H1 (cell line): ENCODE data around the gene RAD51B. TPM values are rescaled to one million over a fixed set of nuclear protein-coding genes. Genes with fewer than 3 reads are reported as not detected.

Experiments used
- CTCF ChIA-PET: fragments of 300-600 bp; sonication (Branson Sonifier 250); formaldehyde crosslinking; loops from one replicate; lab custom pipeline; 2021; ENCODE audit not compliant: partially characterized antibody; lab: Charles Lee
- POLR2A ChIA-PET: fragments of 300-600 bp; sonication (Branson Sonifier 250); formaldehyde crosslinking; loops from one replicate; lab custom pipeline; 2021; ENCODE audit warnings: inconsistent platforms; ENCODE audit not compliant: partially characterized antibody; lab: Charles Lee
- DNase-seq, 2 experiments: peaks; one replicate each; pipeline versions ENCODE4 v3.0.0 to v3.0.0-alpha.2; 2010 to 2022; ENCODE audit warnings: low spot score in 2 of 2, low read depth in 1 of 2, mixed read lengths in 1 of 2
- FAIRE-seq: peaks from 2 replicates; lab custom pipeline; 2011; peaks lifted over from hg19 to GRCh38; lab: Jason Lieb, UNC
- H2AFZ ChIP-seq: 2 replicates; pipeline ENCODE4 v1.8.1; 2012; ENCODE audit warnings: low read length, inconsistent platforms
- H2AK5ac ChIP-seq: 2 replicates; pipeline ENCODE4 v1.6.1; 2013; ENCODE audit warnings: low read depth, low read length
- H2BK120ac ChIP-seq: replicated peaks from 2 replicates; pipeline ENCODE3; 2013; ENCODE audit warnings: low read depth, low read length, inconsistent platforms
- H2BK12ac ChIP-seq: 2 replicates; pipeline ENCODE4 v1.6.1; 2013; ENCODE audit warnings: low read depth, low read length
- H2BK15ac ChIP-seq: 2 replicates; pipeline ENCODE4 v1.6.1; 2013; ENCODE audit warnings: low read length
- H2BK20ac ChIP-seq: 2 replicates; pipeline ENCODE4 v1.6.1; 2013; ENCODE audit warnings: low read length
- H2BK5ac ChIP-seq: 2 replicates; pipeline ENCODE4 v1.6.1; 2013; ENCODE audit warnings: low read depth, low read length
- H3K14ac ChIP-seq: 2 replicates; pipeline ENCODE4 v1.6.1; 2013; ENCODE audit warnings: inconsistent platforms; ENCODE audit not compliant: insufficient read length
- H3K18ac ChIP-seq: 2 replicates; pipeline ENCODE4 v1.6.1; 2013; ENCODE audit warnings: low read length; ENCODE audit errors: extremely low read depth
- H3K23ac ChIP-seq: 2 replicates; pipeline ENCODE4 v1.6.1; 2013; ENCODE audit warnings: inconsistent platforms; ENCODE audit not compliant: insufficient read length
- H3K23me2 ChIP-seq: 2 replicates; pipeline ENCODE4 v1.6.1; 2013; ENCODE audit warnings: low read depth, low read length
- H3K27ac ChIP-seq: 2 replicates; pipeline ENCODE4 v1.6.1; 2011; ENCODE audit warnings: low read depth, low read length, inconsistent platforms
- H3K27me3 ChIP-seq, 4 experiments: replicated peaks in 1 of 4; 1 replicate in 1 of 4; 2 replicates in 3 of 4; pipeline versions ENCODE4 v1.6.1 to v1.8.1; 2011 to 2013; ENCODE audit warnings: low read length in 3 of 4, mild to moderate bottlenecking in 3 of 4, inconsistent platforms in 2 of 4, mixed read lengths in 2 of 4, moderate library complexity in 1 of 4; ENCODE audit not compliant: control insufficient read depth in 3 of 4, insufficient read depth in 3 of 4; ENCODE audit errors: extremely low read depth in 1 of 4
- H3K36me3 ChIP-seq, 4 experiments: 2 replicates each; pipeline versions ENCODE4 v1.6.1 to v1.8.1; 2011 to 2013; ENCODE audit warnings: mild to moderate bottlenecking in 4 of 4, low read length in 3 of 4, moderate library complexity in 2 of 4, control low read depth in 1 of 4, inconsistent platforms in 1 of 4; ENCODE audit not compliant: insufficient read depth in 4 of 4, control insufficient read depth in 2 of 4
- H3K4ac ChIP-seq: replicated peaks from 2 replicates; pipeline ENCODE3; 2013; ENCODE audit warnings: low read length, low read depth, mixed read lengths, inconsistent platforms; ENCODE audit not compliant: insufficient read length
- H3K4me1 ChIP-seq, 4 experiments: replicated peaks in 1 of 4; 1 replicate in 1 of 4; 2 replicates in 3 of 4; pipeline versions ENCODE4 v1.6.1 to v1.8.1; 2011 to 2013; ENCODE audit warnings: low read length in 3 of 4, inconsistent platforms in 2 of 4, mixed read lengths in 1 of 4; ENCODE audit not compliant: insufficient read depth in 4 of 4, control insufficient read depth in 3 of 4
- H3K4me2 ChIP-seq, 2 experiments: 2 replicates each; pipeline versions ENCODE4 v1.6.1 to v1.8.1; 2011 to 2013; ENCODE audit warnings: low read depth in 2 of 2, low read length in 2 of 2, control low read depth in 1 of 2, inconsistent platforms in 1 of 2, mild to moderate bottlenecking in 1 of 2; ENCODE audit not compliant: insufficient read depth in 1 of 2
- H3K4me3 ChIP-seq, 4 experiments: fragments of 200-600, 300-600 bp in 1 of 4; sonication (generic), shearing (Covaris generic), sonication (Bioruptor Twin) in 1 of 4; 2 replicates each; pipeline versions ENCODE4 v1.5.1 to v1.8.1; 2011 to 2016; ENCODE audit warnings: low read length in 4 of 4, low read depth in 3 of 4, control low read depth in 2 of 4, inconsistent platforms in 2 of 4, mild to moderate bottlenecking in 2 of 4, mixed read lengths in 1 of 4, moderate library complexity in 1 of 4; ENCODE audit not compliant: insufficient read depth in 2 of 4; ENCODE audit errors: extremely low read depth in 1 of 4
- H3K56ac ChIP-seq: replicated peaks from 2 replicates; pipeline ENCODE3; 2013; ENCODE audit warnings: low read depth, mild to moderate bottlenecking, mixed read lengths, low read length, inconsistent platforms; ENCODE audit not compliant: insufficient read length
- H3K79me1 ChIP-seq: 2 replicates; pipeline ENCODE4 v1.6.1; 2013; ENCODE audit warnings: low read depth, low read length, control low read depth
- H3K79me2 ChIP-seq, 2 experiments: 2 replicates each; pipeline versions ENCODE4 v1.6.1 to v1.8.1; 2012 to 2013; ENCODE audit warnings: low read length in 2 of 2, mild to moderate bottlenecking in 2 of 2, inconsistent platforms in 1 of 2; ENCODE audit not compliant: insufficient read depth in 2 of 2, control insufficient read depth in 1 of 2
- H3K9ac ChIP-seq, 4 experiments: replicated peaks in 1 of 4; 1 replicate in 1 of 4; 2 replicates in 3 of 4; pipeline versions ENCODE4 v1.6.1 to v1.8.1; 2011 to 2013; ENCODE audit warnings: low read depth in 3 of 4, low read length in 3 of 4, control low read depth in 2 of 4, mild to moderate bottlenecking in 2 of 4, moderate library complexity in 2 of 4, inconsistent platforms in 1 of 4; ENCODE audit errors: extremely low read depth in 1 of 4
- H3K9me3 ChIP-seq, 2 experiments: 2 replicates each; pipeline versions ENCODE4 v1.6.1 to v1.8.1; 2012 to 2013; ENCODE audit warnings: mild to moderate bottlenecking in 2 of 2, moderate library complexity in 2 of 2, control low read depth in 1 of 2, inconsistent platforms in 1 of 2, low read depth in 1 of 2, low read length in 1 of 2, mixed read lengths in 1 of 2; ENCODE audit not compliant: insufficient read depth in 2 of 2
- H4K20me1 ChIP-seq, 2 experiments: replicated peaks in 1 of 2; 2 replicates each; pipeline versions ENCODE3 to v1.8.1; 2011 to 2013; ENCODE audit warnings: inconsistent platforms in 2 of 2, low read length in 2 of 2, mild to moderate bottlenecking in 1 of 2; ENCODE audit not compliant: insufficient read depth in 2 of 2, control insufficient read depth in 1 of 2
- H4K5ac ChIP-seq: 2 replicates; pipeline ENCODE4 v1.6.1; 2013; ENCODE audit warnings: low read length, low read depth, mixed read lengths, inconsistent platforms; ENCODE audit not compliant: insufficient read length
- H4K8ac ChIP-seq: 2 replicates; pipeline ENCODE4 v1.8.0; 2013; ENCODE audit warnings: mild to moderate bottlenecking, moderate library complexity, low read length, inconsistent platforms; ENCODE audit not compliant: insufficient read depth; ENCODE audit errors: extremely low read depth
- H4K91ac ChIP-seq: replicated peaks from 2 replicates; pipeline ENCODE3; 2013; ENCODE audit warnings: low read length, mixed read lengths, inconsistent platforms; ENCODE audit not compliant: insufficient read length
- BRCA1 ChIP-seq: IDR thresholded peaks from 2 replicates; pipeline ENCODE4 v1.6.1; 2012; ENCODE audit warnings: low read depth, low read length, improper control_type of control experiment
- CHD2 ChIP-seq: IDR thresholded peaks from 2 replicates; pipeline ENCODE4 v1.6.1; 2012; ENCODE audit warnings: low read length, improper control_type of control experiment
- CREB1 ChIP-seq: IDR thresholded peaks from 2 replicates; pipeline ENCODE4 v1.6.1; 2012; ENCODE audit warnings: inconsistent platforms
- CTBP2 ChIP-seq: IDR thresholded peaks from 2 replicates; pipeline ENCODE4 v1.7.0; 2011; ENCODE audit warnings: borderline replicate concordance, mild to moderate bottlenecking, moderate library complexity, mixed read lengths, low read length; ENCODE audit not compliant: insufficient read depth, insufficient read length
- GABPA ChIP-seq: IDR thresholded peaks from 2 replicates; pipeline ENCODE4 v1.6.1; 2011; ENCODE audit warnings: mild to moderate bottlenecking, low read length, moderate library complexity, borderline replicate concordance; ENCODE audit not compliant: insufficient read depth
- NANOG ChIP-seq: IDR thresholded peaks from 2 replicates; pipeline ENCODE4 v1.6.1; 2011; ENCODE audit warnings: low read length, low read depth, mild to moderate bottlenecking, inconsistent platforms; ENCODE audit not compliant: insufficient read depth, poor library complexity, severe bottlenecking
- POLR2A ChIP-seq, 2 experiments: IDR thresholded peaks; 1 replicate in 1 of 2; 2 replicates in 1 of 2; pipeline ENCODE4 v1.6.1; 2011; ENCODE audit warnings: low read depth in 2 of 2, low read length in 2 of 2, mild to moderate bottlenecking in 2 of 2; ENCODE audit errors: control extremely low read depth in 1 of 2
- POLR2AphosphoS5 ChIP-seq: IDR thresholded peaks from 2 replicates; pipeline ENCODE4 v1.6.1; 2011; ENCODE audit warnings: low read depth, low read length
- SAP30 ChIP-seq: fragments of 300-600 bp; sonication (generic); IDR thresholded peaks from 2 replicates; pipeline ENCODE4 v1.7.1; 2012; ENCODE audit warnings: low read length, moderate library complexity, mild to moderate bottlenecking, inconsistent platforms; ENCODE audit not compliant: insufficient read depth, insufficient replicate concordance
- SUZ12 ChIP-seq: fragments of 200-600 bp; sonication (generic); IDR thresholded peaks from 2 replicates; pipeline ENCODE4 v1.6.1; 2012; ENCODE audit warnings: mild to moderate bottlenecking, inconsistent platforms, low read length, moderate library complexity, mixed read lengths
- TCF12 ChIP-seq: IDR thresholded peaks from 2 replicates; pipeline ENCODE4 v1.6.1; 2011; ENCODE audit warnings: low read depth, mild to moderate bottlenecking, low read length
- polyA plus RNA-seq, 7 experiments: library from polyadenylated mRNA; depleted of rRNA in 3 of 7; stranded (reverse) in 5 of 7; unstranded in 2 of 7; fragments of >200 nt in 5 of 7; fragments of 200-250 nt in 2 of 7; gene quantifications; 1 replicate in 5 of 7; 2 replicates in 1 of 7; 4 replicates in 1 of 7; pipeline versions ENCODE4 v1.2.1 to v1.2.3, GENCODE V29; 2011 to 2013; ENCODE audit warnings: missing spikeins in 2 of 7, mixed read lengths in 2 of 7
- total RNA-seq: library from RNA; stranded (reverse); fragmentation: NEBNext Ultra II Directional; extraction: Animal tissue kit (Norgen Biotek cat#: 25700); gene quantifications from 2 replicates; pipeline ENCODE4 v1.2.1, GENCODE V29; 2021
- TF ChIP-seq, protein P1 (sequence below): IDR thresholded peaks from 2 replicates; pipeline ENCODE4 v1.6.1; 2011; ENCODE audit warnings: low read depth, mild to moderate bottlenecking, low read length; ENCODE audit not compliant: insufficient read depth
- TF ChIP-seq, protein P2 (sequence below): IDR thresholded peaks from 2 replicates; pipeline ENCODE4 v1.6.1; 2012; ENCODE audit warnings: low read length, inconsistent platforms

The RAD51B gene
- total and polyA plus RNA-seq, 2 of the 8 experiments (the other 6 are each of a cell fraction or from before 2014, with no cell fraction given), result 3.9 to 14.9 TPM

DNA sequence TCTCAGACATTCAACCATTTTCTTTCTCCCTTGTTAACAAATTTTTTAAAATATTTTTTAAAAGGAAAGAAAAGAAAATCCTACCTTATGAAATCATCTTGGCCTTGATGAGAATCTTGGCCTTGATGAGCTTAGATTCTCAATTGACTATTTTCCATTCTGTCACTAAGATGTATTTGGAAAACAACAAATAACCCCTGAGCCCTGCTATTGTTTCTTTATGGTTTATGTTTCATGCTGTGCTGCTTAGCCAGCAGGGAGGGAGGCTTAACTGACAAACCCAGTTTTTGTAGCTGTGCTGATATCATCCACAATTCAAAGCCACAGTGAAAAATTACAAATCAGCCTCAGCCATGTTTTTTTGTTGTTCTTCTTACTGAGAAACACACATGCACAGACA lies 404.1 kb downstream of the RAD51B start:
- Histone ChIP-seq H3K18ac (no peak overlapping the region), H2BK5ac (no peak overlapping the region), H2BK15ac (no peak overlapping the region), H3K79me2 (no peaks in the 10 kb centered on the region), H3K4me3 (no peak overlapping the region), H2BK120ac (no peak overlapping the region), H2BK20ac (no peak overlapping the region), H2AK5ac (no peak overlapping the region), H3K27me3 (no peaks in the 10 kb centered on the region), H3K27ac (no peak overlapping the region), H3K9ac (no peak overlapping the region), H4K91ac (no peak overlapping the region), H3K14ac (no peak overlapping the region), H4K8ac (no peak overlapping the region), H3K4me2 (peak overlapping the region; percentile 3 to 32; a peak in 2 of 4 replicates), H3K79me1 (no peaks in the 10 kb centered on the region), H4K20me1 (no peaks in the 10 kb centered on the region), H3K4me1 (peaks cover 0 to 8% (median 2%) of the 10 kb centered on the region in 4 experiments; a peak in 3 of 7 replicates), H3K36me3 (no peaks in the 10 kb centered on the region), H3K23me2 (no peaks in the 10 kb centered on the region), H3K23ac (no peak overlapping the region), H2AFZ (no peak overlapping the region), H3K56ac (no peak overlapping the region), H4K5ac (no peak overlapping the region), H3K4ac (no peak overlapping the region), H3K9me3 (peaks cover 0 to 4% of the 10 kb centered on the region in 2 experiments; a peak in 1 of 4 replicates), H2BK12ac (no peak overlapping the region)
- DNase-seq (no peak), FAIRE-seq (peak; percentile 24)
- ChIA-PET POLR2A (interaction anchor here (1.6 kb wide), 1 partner anchor 282 kb away, joined by 3 read pairs; no protein-coding TSS in a partner anchor), CTCF (interaction anchor here (0.9 to 1.5 kb wide), 4 partner anchors 12 to 24 kb away, joined by 3 to 4 read pairs (median 3); no protein-coding TSS in a partner anchor)
- TF ChIP-seq CHD2 (no peak), BRCA1 (no peak), NANOG (no peak), POLR2AphosphoS5 (no peak), CTBP2 (no peak), GABPA (no peak), POLR2A (IDR thresholded peaks at IDR 0.05; ENCODE audit: control extremely low read depth in 1 of 2, low read depth in 2 of 2, low read length in 2 of 2) (no peak), SUZ12 (no peak), TCF12 (no peak), CREB1 (no peak), SAP30 (no peak)
- TF ChIP-seq, protein P1, sequence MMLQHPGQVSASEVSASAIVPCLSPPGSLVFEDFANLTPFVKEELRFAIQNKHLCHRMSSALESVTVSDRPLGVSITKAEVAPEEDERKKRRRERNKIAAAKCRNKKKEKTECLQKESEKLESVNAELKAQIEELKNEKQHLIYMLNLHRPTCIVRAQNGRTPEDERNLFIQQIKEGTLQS, result no peak
- TF ChIP-seq, protein P2, sequence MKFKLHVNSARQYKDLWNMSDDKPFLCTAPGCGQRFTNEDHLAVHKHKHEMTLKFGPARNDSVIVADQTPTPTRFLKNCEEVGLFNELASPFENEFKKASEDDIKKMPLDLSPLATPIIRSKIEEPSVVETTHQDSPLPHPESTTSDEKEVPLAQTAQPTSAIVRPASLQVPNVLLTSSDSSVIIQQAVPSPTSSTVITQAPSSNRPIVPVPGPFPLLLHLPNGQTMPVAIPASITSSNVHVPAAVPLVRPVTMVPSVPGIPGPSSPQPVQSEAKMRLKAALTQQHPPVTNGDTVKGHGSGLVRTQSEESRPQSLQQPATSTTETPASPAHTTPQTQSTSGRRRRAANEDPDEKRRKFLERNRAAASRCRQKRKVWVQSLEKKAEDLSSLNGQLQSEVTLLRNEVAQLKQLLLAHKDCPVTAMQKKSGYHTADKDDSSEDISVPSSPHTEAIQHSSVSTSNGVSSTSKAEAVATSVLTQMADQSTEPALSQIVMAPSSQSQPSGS, result no peak
